K562 (cell line): ENCODE measurements around the gene DCDC2. TPM values are rescaled to one million over a fixed set of nuclear protein-coding genes. Genes with fewer than 3 reads are reported as not detected.

Experiments used
- ATAC-seq: fragments of 200-7000 bp; cut with Tn5 transposase; 3 replicates; pipeline ENCODE4 v1.9.1; 2020; ENCODE audit warnings: moderate library complexity
- BruUV-seq: library from RNA; stranded (reverse); fragments of 400-500 nt; replicated peaks from 2 replicates; lab custom pipeline; 2021; lab: Mats Ljungman, UMichigan
- CTCF ChIA-PET: fragments of 300-600 bp; formaldehyde crosslinking; extraction: SDS; loops from one replicate; lab custom pipeline; 2021; ENCODE audit warnings: low intra/inter-chr PET ratio; lab: Yijun Ruan, JAX
- POLR2A ChIA-PET: fragments of 300-600, 350-650 bp; sonication (Branson Sonifier 250); formaldehyde crosslinking; extraction: SDS; loops from one replicate; lab custom pipeline; 2021; ENCODE audit warnings: antibody characterized with exemption, inconsistent platforms; lab: Yijun Ruan, JAX
- DNase-seq, 4 experiments: peaks; one replicate each; pipeline versions ENCODE4 v3.0.0 to v3.0.0-alpha.2; 2011 to 2018; ENCODE audit warnings: low spot score in 3 of 4, mixed read lengths in 3 of 4; ENCODE audit errors: extremely low read depth in 1 of 4
- FAIRE-seq: peaks from 2 replicates; lab custom pipeline; 2011; peaks lifted over from hg19 to GRCh38; lab: Jason Lieb, UNC
- H2AFZ ChIP-seq: 2 replicates; pipeline ENCODE4 v1.6.0; 2011; ENCODE audit warnings: low read depth, low read length, control low read depth, inconsistent platforms
- H3K27ac ChIP-seq: fragments of 200-600 bp; 3 replicates; pipeline ENCODE4 v1.8.0; 2011; ENCODE audit warnings: low read depth, mild to moderate bottlenecking, control low read depth, inconsistent platforms, low read length, moderate library complexity, mixed read lengths; ENCODE audit errors: extremely low read depth
- H3K27me3 ChIP-seq, 2 experiments: fragments of 300-600 bp in 1 of 2; 2 replicates in 1 of 2; 3 replicates in 1 of 2; pipeline versions ENCODE4 v1.6.0 to v1.8.0; 2011; ENCODE audit warnings: inconsistent platforms in 2 of 2, low read length in 2 of 2, mild to moderate bottlenecking in 1 of 2, mixed read lengths in 1 of 2, moderate library complexity in 1 of 2; ENCODE audit not compliant: control insufficient read depth in 2 of 2, insufficient read depth in 2 of 2
- H3K36me3 ChIP-seq: fragments of 300-600 bp; 3 replicates; pipeline ENCODE4 v1.8.0; 2011; ENCODE audit warnings: mild to moderate bottlenecking, low read length, inconsistent platforms; ENCODE audit not compliant: control insufficient read depth, insufficient read depth
- H3K4me1 ChIP-seq, 2 experiments: fragments of 200-600 bp in 1 of 2; replicated peaks in 1 of 2; 2 replicates in 1 of 2; 3 replicates in 1 of 2; pipeline versions ENCODE4 v1.5.1 to v1.8.0; 2011; ENCODE audit warnings: inconsistent platforms in 2 of 2, low read length in 2 of 2, mild to moderate bottlenecking in 1 of 2, mixed read lengths in 1 of 2, moderate library complexity in 1 of 2; ENCODE audit not compliant: control insufficient read depth in 2 of 2, insufficient read depth in 2 of 2
- H3K4me2 ChIP-seq: 2 replicates; pipeline ENCODE4 v1.6.1; 2011; ENCODE audit warnings: low read length, control low read depth, inconsistent platforms, mixed read lengths; ENCODE audit not compliant: insufficient read depth
- H3K4me3 ChIP-seq: fragments of 200-600 bp; sonication (generic), shearing (Covaris generic); 2 replicates; pipeline ENCODE4 v1.5.1; 2016; ENCODE audit warnings: control low read depth, inconsistent platforms
- H3K79me2 ChIP-seq: fragments of 200-600 bp; 3 replicates; pipeline ENCODE4 v1.8.0; 2011; ENCODE audit warnings: low read length, inconsistent platforms; ENCODE audit not compliant: control insufficient read depth, insufficient read depth
- H3K9ac ChIP-seq, 2 experiments: 2 replicates each; pipeline versions ENCODE4 v1.6.0 to v1.6.1; 2011; ENCODE audit warnings: low read depth in 2 of 2, low read length in 2 of 2, control low read depth in 1 of 2, inconsistent platforms in 1 of 2, mild to moderate bottlenecking in 1 of 2, mixed read lengths in 1 of 2; ENCODE audit not compliant: insufficient read depth in 1 of 2
- H3K9me1 ChIP-seq: one replicate; pipeline ENCODE4 v1.6.0; 2011; ENCODE audit warnings: inconsistent platforms, mild to moderate bottlenecking, low read length, moderate library complexity; ENCODE audit not compliant: control insufficient read depth, insufficient read depth
- H3K9me3 ChIP-seq: replicated peaks from 2 replicates; pipeline ENCODE4 v1.5.1; 2011; ENCODE audit warnings: low read depth, low read length, inconsistent platforms; ENCODE audit not compliant: control insufficient read depth, insufficient read depth
- H4K20me1 ChIP-seq: replicated peaks from 2 replicates; pipeline ENCODE4 v1.6.1; 2011; ENCODE audit warnings: low read length, inconsistent platforms, mixed read lengths; ENCODE audit not compliant: control insufficient read depth, insufficient read depth
- FOXJ3 ChIP-seq: sonication (generic); formaldehyde crosslinking; IDR thresholded peaks from 2 replicates; pipeline ENCODE4 v1.4.0; 2020; ENCODE audit warnings: mild to moderate bottlenecking, missing genetic modification reagents
- WGBS: fragments of 100-300 bp; shearing (Covaris generic); methylation state at CpG from one replicate; pipeline ENCODE4 v1.1.6; 2016; ENCODE audit warnings: low coverage, mixed read lengths; ENCODE audit not compliant: insufficient coverage; ENCODE audit errors: missing lambda C conversion rate; 5-methylcytosine and 5-hydroxymethylcytosine counted together
- in situ Hi-C: fragments of 300-500 bp; cut with MboI; formaldehyde crosslinking; loops from 4 replicates; pipeline ENCODE4 v1.15.0; 2018; ENCODE audit warnings: inconsistent platforms, mixed read lengths
- intact Hi-C: fragments of 100-400 bp; cut with micrococcal nuclease; formaldehyde crosslinking; loops from 2 replicates; pipeline ENCODE4 v1.14.2; 2022
- polyA plus RNA-seq, 8 experiments: library from polyadenylated mRNA; depleted of rRNA in 4 of 8; stranded (reverse) in 5 of 8; unstranded in 3 of 8; fragments of >200 nt; fragmentation: Nextera tagmentation in 2 of 8; fragmentation: Illumina TruSeq in 1 of 8; extraction: Ambion mirVana in 2 of 8; extraction: Trizol in 1 of 8; gene quantifications; 2 replicates each; pipeline versions ENCODE4 v1.2.1 to v1.2.3, GENCODE V29; 2011 to 2014; ENCODE audit warnings: inconsistent platforms in 1 of 8, missing spikeins in 1 of 8
- total RNA-seq, 7 experiments: library from RNA; depleted of rRNA in 6 of 7; stranded (reverse); fragments of >200 nt in 6 of 7; fragmentation: Illumina TruSeq in 2 of 7; extraction: Trizol in 2 of 7; gene quantifications; 2 replicates each; pipeline versions ENCODE4 v1.2.1 to v1.2.3, GENCODE V29; 2011 to 2021; ENCODE audit warnings: low replicate concordance in 1 of 7
- TF ChIP-seq, protein P1 (sequence below): sonication (generic); formaldehyde crosslinking; IDR thresholded peaks from 2 replicates; pipeline ENCODE4 v1.8.1; 2023; ENCODE audit warnings: mild to moderate bottlenecking, missing genetic modification reagents
- TF ChIP-seq, protein P2 (sequence below), 2 experiments: fragments of 450-650 bp in 1 of 2; sonication (generic) in 1 of 2; formaldehyde crosslinking; conservative IDR thresholded peaks; 2 replicates each; pipeline versions ENCODE4 v1.4.0 to v1.8.1; 2020 to 2022; ENCODE audit warnings: mild to moderate bottlenecking in 1 of 2, missing genetic modification reagents in 1 of 2
- TF ChIP-seq, protein P3 (sequence below): IDR thresholded peaks from 3 replicates; pipeline ENCODE4 v1.6.1; 2011; ENCODE audit warnings: borderline replicate concordance, mild to moderate bottlenecking; ENCODE audit not compliant: insufficient read length, insufficient read depth

The DCDC2 gene
- total and polyA plus RNA-seq, 9 of the 15 experiments (the other 6 are each of a cell fraction or from before 2014, with no cell fraction given): 0.04 TPM; not detected in 8

DNA sequence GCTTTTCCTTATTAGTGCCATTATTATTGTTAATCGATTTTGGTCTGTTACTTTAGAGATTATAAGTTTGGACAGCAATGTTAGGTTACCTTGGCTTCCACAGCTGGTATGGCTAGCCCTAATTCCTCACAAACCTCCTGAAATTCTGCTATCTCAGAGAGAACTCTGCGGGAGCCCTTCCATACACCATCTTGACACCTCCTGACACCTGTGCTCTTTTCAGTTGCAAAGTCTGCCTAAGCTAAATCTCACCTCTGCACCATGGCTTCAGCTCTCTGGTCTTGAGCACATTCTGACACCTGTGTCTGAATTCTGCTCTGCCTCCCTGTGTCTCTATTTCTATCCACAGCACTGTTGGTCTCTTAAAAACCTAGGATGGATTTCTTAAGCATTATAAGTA lies 106.5 kb downstream of the DCDC2 start:
- H3K4me2 ChIP-seq: no peak overlapping the region
- no peaks in the 10 kb centered on the region for H3K4me1 ChIP-seq
- no peak overlapping the region for H3K4me3 ChIP-seq
- no peak overlapping the region for H3K9ac ChIP-seq
- no peaks in the 10 kb centered on the region for H3K36me3 ChIP-seq
- 3% methylated on average over 2 of the region's 2 CpGs for WGBS
- no peak for ATAC-seq
- no peak overlapping the region for H2AFZ ChIP-seq
- no peak for DNase-seq
- TF ChIP-seq, protein P1, sequence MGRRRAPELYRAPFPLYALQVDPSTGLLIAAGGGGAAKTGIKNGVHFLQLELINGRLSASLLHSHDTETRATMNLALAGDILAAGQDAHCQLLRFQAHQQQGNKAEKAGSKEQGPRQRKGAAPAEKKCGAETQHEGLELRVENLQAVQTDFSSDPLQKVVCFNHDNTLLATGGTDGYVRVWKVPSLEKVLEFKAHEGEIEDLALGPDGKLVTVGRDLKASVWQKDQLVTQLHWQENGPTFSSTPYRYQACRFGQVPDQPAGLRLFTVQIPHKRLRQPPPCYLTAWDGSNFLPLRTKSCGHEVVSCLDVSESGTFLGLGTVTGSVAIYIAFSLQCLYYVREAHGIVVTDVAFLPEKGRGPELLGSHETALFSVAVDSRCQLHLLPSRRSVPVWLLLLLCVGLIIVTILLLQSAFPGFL (CRISPR knock-in tag): no peak
- TF ChIP-seq, protein P2, sequence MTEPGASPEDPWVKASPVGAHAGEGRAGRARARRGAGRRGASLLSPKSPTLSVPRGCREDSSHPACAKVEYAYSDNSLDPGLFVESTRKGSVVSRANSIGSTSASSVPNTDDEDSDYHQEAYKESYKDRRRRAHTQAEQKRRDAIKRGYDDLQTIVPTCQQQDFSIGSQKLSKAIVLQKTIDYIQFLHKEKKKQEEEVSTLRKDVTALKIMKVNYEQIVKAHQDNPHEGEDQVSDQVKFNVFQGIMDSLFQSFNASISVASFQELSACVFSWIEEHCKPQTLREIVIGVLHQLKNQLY (CRISPR knock-in tag; conservative IDR thresholded peaks at IDR 0.05): no peak
- TF ChIP-seq, protein P3, sequence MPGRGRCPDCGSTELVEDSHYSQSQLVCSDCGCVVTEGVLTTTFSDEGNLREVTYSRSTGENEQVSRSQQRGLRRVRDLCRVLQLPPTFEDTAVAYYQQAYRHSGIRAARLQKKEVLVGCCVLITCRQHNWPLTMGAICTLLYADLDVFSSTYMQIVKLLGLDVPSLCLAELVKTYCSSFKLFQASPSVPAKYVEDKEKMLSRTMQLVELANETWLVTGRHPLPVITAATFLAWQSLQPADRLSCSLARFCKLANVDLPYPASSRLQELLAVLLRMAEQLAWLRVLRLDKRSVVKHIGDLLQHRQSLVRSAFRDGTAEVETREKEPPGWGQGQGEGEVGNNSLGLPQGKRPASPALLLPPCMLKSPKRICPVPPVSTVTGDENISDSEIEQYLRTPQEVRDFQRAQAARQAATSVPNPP: no peak
- no peak for TF ChIP-seq FOXJ3 (CRISPR knock-in tag)
- TF ChIP-seq, all 486 proteins: peak for 0
- H3K79me2 ChIP-seq: no peaks in the 10 kb centered on the region
- intact Hi-C loops (no loop called here), in situ Hi-C loops (no loop called here)
- CTCF ChIA-PET: no interaction called here
- H4K20me1 ChIP-seq: no peaks in the 10 kb centered on the region
- 0 out of 2 replicates have a peak, but pooled peaks cover 2% of the 10 kb centered on the region for H3K9me3 ChIP-seq
- H3K27ac ChIP-seq: no peak overlapping the region
- no peaks in the 10 kb centered on the region for H3K27me3 ChIP-seq
- no peaks in the 10 kb centered on the region for H3K9me1 ChIP-seq
- no peak for FAIRE-seq
- POLR2A ChIA-PET: no interaction called here
- no TSS peak for BruUV-seq
